ENCODE results near the gene ZFTA. TPM values are rescaled to one million over a fixed set of nuclear protein-coding genes. Genes with fewer than 3 reads are reported as not detected.
A peak's percentile ranks its signal among the peaks of the same experiment; 100 is the strongest.
"Not testable (repeated sequence)": the region's sequence is repeated elsewhere in the genome, so short reads cannot be mapped to it uniquely, and the experiment has no call there.

ZFTA gene
- total RNA-seq, 1 experiment from 2014 or later: 44.7 TPM

DNA sequence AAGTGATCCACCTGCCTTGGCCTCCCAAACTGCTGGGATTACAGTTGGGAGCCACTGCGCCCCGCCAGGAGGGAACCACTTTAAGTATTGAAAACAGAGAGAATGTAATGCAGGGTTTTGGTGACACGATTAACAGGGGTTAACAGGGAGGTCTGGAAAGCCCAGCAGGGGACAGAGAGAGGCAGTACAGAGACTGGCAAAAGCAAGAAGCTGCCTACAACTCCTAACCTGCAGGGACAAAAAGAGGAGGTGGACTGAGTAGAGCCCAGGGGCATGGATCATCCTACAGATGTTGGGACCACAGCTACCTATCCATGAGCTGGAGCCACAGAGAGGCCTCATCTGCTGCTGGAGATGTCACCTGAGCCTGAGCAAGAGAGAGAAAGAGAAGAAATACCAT, 42.9 kb upstream of the ZFTA start (continued):
- TF ChIP-seq ERG (CRISPR knock-in tag; IDR thresholded peaks at IDR 0.05): no peak

- H3K27ac Mint-ChIP-seq; ATAC-seq; H3K36me3 Mint-ChIP-seq; POLR2A ChIA-PET; H3K9me3 Mint-ChIP-seq; H3K4me3 Mint-ChIP-seq; DNase-seq (ENCODE audit: low spot score): not testable (repeated sequence)
- H3K27me3 Mint-ChIP-seq (ENCODE audit: low read depth): peaks cover 15% of the 10 kb centered on the region
- TF ChIP-seq GABPB1 (CRISPR knock-in tag; IDR thresholded peaks at IDR 0.05): peak; percentile 21; the same call in 1 of the 2 replicates
- CTCF ChIA-PET: interaction anchor here (0.7 to 3.1 kb wide), 4 partner anchors 42 to 338 kb away, joined by 3 to 21 read pairs (median 4); partner anchors contain the start of gene ZFTA
- H3K4me1 Mint-ChIP-seq: peaks cover 26% of the 10 kb centered on the region
Observed at GRCh38 chr11:63810383-63810782, 41.8 kb upstream of the ZFTA start.

DNA sequence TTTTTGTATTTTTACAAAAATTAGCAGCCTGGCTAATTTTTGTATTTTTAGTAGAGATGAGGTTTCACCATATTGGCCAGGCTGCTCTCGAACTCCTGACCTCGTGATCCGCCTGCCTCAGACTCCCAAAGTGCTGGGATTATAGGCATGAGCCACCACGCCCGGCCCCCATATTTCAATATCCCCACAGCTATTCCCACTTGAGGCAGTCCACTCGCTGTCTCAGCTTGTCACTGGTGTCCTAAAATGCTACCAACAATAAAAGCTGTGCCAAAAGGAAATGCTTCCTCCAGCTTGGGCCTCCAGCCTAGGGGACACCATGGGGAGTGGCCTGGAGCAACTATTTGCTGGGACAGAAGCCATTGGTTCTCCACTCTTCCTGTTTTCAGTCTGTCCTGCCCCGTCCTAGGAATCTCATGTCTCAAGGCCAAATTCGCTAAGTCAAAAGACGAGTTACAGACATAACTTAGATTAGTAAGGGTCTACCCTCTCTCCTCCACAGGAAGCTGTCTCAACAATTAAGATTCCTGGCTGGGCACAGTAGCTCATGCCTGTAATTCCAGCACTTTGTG, 37.4 kb upstream of the ZFTA start:
- Mint-ChIP-seq H3K4me3 (no peak overlapping the region), H3K9me3 (no peaks in the 10 kb centered on the region), H3K36me3 (no peaks in the 10 kb centered on the region), H3K4me1 (0 out of 2 replicates have a peak, but pooled peaks cover 3% of the 10 kb centered on the region), H3K27ac (no peak overlapping the region), H3K27me3 (ENCODE audit: low read depth) (peaks cover 5% of the 10 kb centered on the region)
- ATAC-seq: peak; percentile 28; the same call in 1 of the 2 replicates
- TF ChIP-seq, protein P1, sequence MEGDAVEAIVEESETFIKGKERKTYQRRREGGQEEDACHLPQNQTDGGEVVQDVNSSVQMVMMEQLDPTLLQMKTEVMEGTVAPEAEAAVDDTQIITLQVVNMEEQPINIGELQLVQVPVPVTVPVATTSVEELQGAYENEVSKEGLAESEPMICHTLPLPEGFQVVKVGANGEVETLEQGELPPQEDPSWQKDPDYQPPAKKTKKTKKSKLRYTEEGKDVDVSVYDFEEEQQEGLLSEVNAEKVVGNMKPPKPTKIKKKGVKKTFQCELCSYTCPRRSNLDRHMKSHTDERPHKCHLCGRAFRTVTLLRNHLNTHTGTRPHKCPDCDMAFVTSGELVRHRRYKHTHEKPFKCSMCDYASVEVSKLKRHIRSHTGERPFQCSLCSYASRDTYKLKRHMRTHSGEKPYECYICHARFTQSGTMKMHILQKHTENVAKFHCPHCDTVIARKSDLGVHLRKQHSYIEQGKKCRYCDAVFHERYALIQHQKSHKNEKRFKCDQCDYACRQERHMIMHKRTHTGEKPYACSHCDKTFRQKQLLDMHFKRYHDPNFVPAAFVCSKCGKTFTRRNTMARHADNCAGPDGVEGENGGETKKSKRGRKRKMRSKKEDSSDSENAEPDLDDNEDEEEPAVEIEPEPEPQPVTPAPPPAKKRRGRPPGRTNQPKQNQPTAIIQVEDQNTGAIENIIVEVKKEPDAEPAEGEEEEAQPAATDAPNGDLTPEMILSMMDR (IDR thresholded peaks at IDR 0.05): no peak
- TF ChIP-seq E2F1 (CRISPR knock-in tag; IDR thresholded peaks at IDR 0.05) (no peak), PRRX2 (CRISPR knock-in tag; IDR thresholded peaks at IDR 0.05) (no peak), EMX1 (CRISPR knock-in tag; IDR thresholded peaks at IDR 0.05) (no peak), ZNF281 (CRISPR knock-in tag; IDR thresholded peaks at IDR 0.05) (no peak), NFYB (CRISPR knock-in tag; conservative IDR thresholded peaks at IDR 0.05; ENCODE audit: low read depth) (no peak), MLX (CRISPR knock-in tag; IDR thresholded peaks at IDR 0.05) (no peak), IRF2 (CRISPR knock-in tag; IDR thresholded peaks at IDR 0.05; ENCODE audit: borderline replicate concordance, low read depth) (no peak), SMAD4 (CRISPR knock-in tag; IDR thresholded peaks at IDR 0.05) (no peak), ESRRA (CRISPR knock-in tag; IDR thresholded peaks at IDR 0.05; ENCODE audit: borderline replicate concordance) (no peak), JUN (CRISPR knock-in tag; IDR thresholded peaks at IDR 0.05) (no peak), ETV6 (CRISPR knock-in tag; IDR thresholded peaks at IDR 0.05) (no peak), GABPB1 (CRISPR knock-in tag; IDR thresholded peaks at IDR 0.05) (no peak), ZNF138 (CRISPR knock-in tag; conservative IDR thresholded peaks at IDR 0.05) (no peak)
- TF ChIP-seq, protein P2, sequence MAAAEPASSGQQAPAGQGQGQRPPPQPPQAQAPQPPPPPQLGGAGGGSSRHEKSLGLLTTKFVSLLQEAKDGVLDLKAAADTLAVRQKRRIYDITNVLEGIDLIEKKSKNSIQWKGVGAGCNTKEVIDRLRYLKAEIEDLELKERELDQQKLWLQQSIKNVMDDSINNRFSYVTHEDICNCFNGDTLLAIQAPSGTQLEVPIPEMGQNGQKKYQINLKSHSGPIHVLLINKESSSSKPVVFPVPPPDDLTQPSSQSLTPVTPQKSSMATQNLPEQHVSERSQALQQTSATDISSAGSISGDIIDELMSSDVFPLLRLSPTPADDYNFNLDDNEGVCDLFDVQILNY (CRISPR knock-in tag; IDR thresholded peaks at IDR 0.05): no peak
- TF ChIP-seq, protein P3, sequence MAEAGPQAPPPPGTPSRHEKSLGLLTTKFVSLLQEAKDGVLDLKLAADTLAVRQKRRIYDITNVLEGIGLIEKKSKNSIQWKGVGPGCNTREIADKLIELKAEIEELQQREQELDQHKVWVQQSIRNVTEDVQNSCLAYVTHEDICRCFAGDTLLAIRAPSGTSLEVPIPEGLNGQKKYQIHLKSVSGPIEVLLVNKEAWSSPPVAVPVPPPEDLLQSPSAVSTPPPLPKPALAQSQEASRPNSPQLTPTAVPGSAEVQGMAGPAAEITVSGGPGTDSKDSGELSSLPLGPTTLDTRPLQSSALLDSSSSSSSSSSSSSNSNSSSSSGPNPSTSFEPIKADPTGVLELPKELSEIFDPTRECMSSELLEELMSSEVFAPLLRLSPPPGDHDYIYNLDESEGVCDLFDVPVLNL (CRISPR knock-in tag; IDR thresholded peaks at IDR 0.05; ENCODE audit: borderline replicate concordance, low read depth): no peak
- ChIA-PET CTCF (no interaction called here), POLR2A (no interaction called here)
- DNase-seq (ENCODE audit: low spot score): no peak
